BE2C (cell line): ENCODE data around the gene SLC20A1.

Source experiments
- DNase-seq: peaks from one replicate; pipeline ENCODE4 v3.0.0-alpha.2; 2020
- H3K27me3 ChIP-seq: fragments of 250-450 bp; sonication (Bioruptor Pico); 2 replicates; pipeline ENCODE4 v1.5.1; 2020; ENCODE audit warnings: mild to moderate bottlenecking
- H3K36me3 ChIP-seq: fragments of 250-450 bp; sonication (Bioruptor Pico); 2 replicates; pipeline ENCODE4 v1.5.1; 2020; ENCODE audit warnings: mild to moderate bottlenecking
- H3K4me1 ChIP-seq: fragments of 250-450 bp; sonication (Bioruptor Pico); 2 replicates; pipeline ENCODE4 v1.5.1; 2020
- H3K4me3 ChIP-seq: 2 replicates; pipeline ENCODE4 v1.5.1; 2011; ENCODE audit warnings: low read depth, low read length
- H3K9me3 ChIP-seq: fragments of 250-450 bp; sonication (Bioruptor Pico); 2 replicates; pipeline ENCODE4 v1.5.1; 2020
- TF ChIP-seq, protein P1 (sequence below): IDR thresholded peaks from 2 replicates; pipeline ENCODE4 v1.5.1; 2012; ENCODE audit warnings: mild to moderate bottlenecking, low read depth, low read length

The SLC20A1 gene

GRCh38 chr2:112642966-112643365 lies 2.8 kb upstream of the SLC20A1 start:
- Histone ChIP-seq H3K9me3 (no peaks in the 10 kb centered on the region), H3K36me3 (peaks cover 8% of the 10 kb centered on the region), H3K4me3 (no peak overlapping the region), H3K27me3 (no peaks in the 10 kb centered on the region), H3K4me1 (0 out of 2 replicates have a peak, but pooled peaks cover 4% of the 10 kb centered on the region)
- DNase-seq: no peak
- TF ChIP-seq, protein P1, sequence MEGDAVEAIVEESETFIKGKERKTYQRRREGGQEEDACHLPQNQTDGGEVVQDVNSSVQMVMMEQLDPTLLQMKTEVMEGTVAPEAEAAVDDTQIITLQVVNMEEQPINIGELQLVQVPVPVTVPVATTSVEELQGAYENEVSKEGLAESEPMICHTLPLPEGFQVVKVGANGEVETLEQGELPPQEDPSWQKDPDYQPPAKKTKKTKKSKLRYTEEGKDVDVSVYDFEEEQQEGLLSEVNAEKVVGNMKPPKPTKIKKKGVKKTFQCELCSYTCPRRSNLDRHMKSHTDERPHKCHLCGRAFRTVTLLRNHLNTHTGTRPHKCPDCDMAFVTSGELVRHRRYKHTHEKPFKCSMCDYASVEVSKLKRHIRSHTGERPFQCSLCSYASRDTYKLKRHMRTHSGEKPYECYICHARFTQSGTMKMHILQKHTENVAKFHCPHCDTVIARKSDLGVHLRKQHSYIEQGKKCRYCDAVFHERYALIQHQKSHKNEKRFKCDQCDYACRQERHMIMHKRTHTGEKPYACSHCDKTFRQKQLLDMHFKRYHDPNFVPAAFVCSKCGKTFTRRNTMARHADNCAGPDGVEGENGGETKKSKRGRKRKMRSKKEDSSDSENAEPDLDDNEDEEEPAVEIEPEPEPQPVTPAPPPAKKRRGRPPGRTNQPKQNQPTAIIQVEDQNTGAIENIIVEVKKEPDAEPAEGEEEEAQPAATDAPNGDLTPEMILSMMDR: no peak

GRCh38 chr2:112643488-112643887 lies 2.3 kb upstream of the SLC20A1 start:
- Histone ChIP-seq H3K36me3 (peaks cover 13% of the 10 kb centered on the region), H3K9me3 (no peaks in the 10 kb centered on the region), H3K27me3 (no peaks in the 10 kb centered on the region), H3K4me3 (no peak overlapping the region), H3K4me1 (0 out of 2 replicates have a peak, but pooled peaks cover 4% of the 10 kb centered on the region)
- DNase-seq: no peak
- TF ChIP-seq, protein P1: no peak

DNA sequence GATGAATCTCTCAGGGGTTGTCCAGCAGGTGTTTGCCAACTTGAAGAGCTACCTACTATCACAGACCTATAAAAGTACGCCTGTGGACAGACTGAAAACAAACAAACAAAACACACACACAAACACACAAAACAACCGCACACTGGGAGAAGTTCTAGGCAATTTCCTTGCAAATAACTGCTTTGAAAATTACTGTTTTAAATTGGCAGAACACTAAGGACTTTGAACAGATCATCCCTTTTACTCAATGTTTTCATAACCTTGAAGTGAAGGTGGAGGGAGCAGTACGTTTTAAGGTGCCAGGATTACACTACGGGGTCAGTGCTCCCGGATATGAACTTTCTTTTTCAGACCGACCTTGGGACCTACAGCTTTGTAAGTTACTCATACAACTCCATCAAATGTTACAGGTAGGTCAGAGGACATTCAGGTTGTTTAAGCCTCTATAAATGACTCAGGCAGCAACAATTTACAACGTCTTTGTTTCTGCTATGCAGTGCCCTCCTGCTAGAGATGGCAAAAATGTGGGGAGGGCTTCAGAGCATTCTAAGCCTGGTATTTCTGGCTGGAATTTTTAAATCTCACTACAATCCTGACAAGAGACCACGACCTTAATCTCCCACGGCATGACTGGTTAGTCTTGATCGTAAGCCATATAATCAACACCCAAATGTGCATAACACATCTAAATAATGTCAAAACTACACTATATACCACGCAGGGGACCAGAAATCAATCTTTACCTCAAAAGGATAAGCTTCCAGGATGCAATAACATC lies 1.4 kb upstream of the SLC20A1 start:
- DNase-seq: no peak
- no peaks in the 10 kb centered on the region for H3K27me3 ChIP-seq
- H3K4me3 ChIP-seq: peak overlapping the region; percentile 61
- H3K4me1 ChIP-seq: 0 out of 2 replicates have a peak, but pooled peaks cover 4% of the 10 kb centered on the region
- H3K36me3 ChIP-seq: peaks cover 21% of the 10 kb centered on the region
- TF ChIP-seq, protein P1: no peak
- no peaks in the 10 kb centered on the region for H3K9me3 ChIP-seq

- no peak for DNase-seq
Measured at GRCh38 chr2:112644933-112645309, 818 bp upstream of the SLC20A1 start.

DNA sequence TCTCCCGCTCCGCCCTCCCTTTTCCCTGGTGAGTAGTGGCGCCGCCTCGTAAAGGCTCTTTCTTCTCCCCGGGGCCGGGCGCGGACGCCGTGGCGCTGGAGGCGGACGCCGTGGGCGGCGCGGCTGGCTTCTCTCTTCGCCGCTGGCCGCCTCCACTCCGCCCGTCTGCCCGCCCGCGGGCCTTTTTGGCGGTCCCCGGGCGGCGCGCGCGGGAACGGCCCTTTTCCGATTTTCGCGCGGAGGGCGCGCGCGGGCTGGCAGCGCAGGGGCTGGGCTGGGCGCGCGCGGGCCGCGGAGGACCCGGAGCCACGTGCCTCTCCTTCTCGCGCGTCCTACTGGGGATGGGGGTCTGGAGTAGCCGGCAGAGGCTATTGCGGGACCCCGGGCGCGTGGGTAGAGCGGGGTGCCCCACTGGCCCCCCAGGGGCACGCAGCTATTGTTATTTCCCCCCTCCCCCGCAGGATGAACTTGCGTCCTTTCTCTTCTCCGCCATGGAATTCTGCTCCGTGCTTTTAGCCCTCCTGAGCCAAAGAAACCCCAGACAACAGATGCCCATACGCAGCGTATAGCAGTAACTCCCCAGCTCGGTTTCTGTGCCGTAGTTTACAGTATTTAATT lies 472 bp downstream of the SLC20A1 start:
- 0 out of 2 replicates have a peak, but pooled peaks cover 4% of the 10 kb centered on the region for H3K4me1 ChIP-seq
- no peaks in the 10 kb centered on the region for H3K27me3 ChIP-seq
- peak overlapping the region; percentile 83 for H3K4me3 ChIP-seq
- H3K36me3 ChIP-seq: peaks cover 35% of the 10 kb centered on the region
- TF ChIP-seq, protein P1: no peak
- DNase-seq: peak; percentile 39
- no peaks in the 10 kb centered on the region for H3K9me3 ChIP-seq

More at GRCh38 chr2:112644933-112645309, 818 bp upstream of the SLC20A1 start:
- Histone ChIP-seq H3K9me3 (no peaks in the 10 kb centered on the region), H3K36me3 (peaks cover 27% of the 10 kb centered on the region), H3K27me3 (no peaks in the 10 kb centered on the region), H3K4me1 (0 out of 2 replicates have a peak, but pooled peaks cover 4% of the 10 kb centered on the region), H3K4me3 (peak overlapping the region; percentile 61)
- TF ChIP-seq, protein P1: no peak
